ENCODE measurements around the gene COL20A1.

Gene COL20A1

DNA sequence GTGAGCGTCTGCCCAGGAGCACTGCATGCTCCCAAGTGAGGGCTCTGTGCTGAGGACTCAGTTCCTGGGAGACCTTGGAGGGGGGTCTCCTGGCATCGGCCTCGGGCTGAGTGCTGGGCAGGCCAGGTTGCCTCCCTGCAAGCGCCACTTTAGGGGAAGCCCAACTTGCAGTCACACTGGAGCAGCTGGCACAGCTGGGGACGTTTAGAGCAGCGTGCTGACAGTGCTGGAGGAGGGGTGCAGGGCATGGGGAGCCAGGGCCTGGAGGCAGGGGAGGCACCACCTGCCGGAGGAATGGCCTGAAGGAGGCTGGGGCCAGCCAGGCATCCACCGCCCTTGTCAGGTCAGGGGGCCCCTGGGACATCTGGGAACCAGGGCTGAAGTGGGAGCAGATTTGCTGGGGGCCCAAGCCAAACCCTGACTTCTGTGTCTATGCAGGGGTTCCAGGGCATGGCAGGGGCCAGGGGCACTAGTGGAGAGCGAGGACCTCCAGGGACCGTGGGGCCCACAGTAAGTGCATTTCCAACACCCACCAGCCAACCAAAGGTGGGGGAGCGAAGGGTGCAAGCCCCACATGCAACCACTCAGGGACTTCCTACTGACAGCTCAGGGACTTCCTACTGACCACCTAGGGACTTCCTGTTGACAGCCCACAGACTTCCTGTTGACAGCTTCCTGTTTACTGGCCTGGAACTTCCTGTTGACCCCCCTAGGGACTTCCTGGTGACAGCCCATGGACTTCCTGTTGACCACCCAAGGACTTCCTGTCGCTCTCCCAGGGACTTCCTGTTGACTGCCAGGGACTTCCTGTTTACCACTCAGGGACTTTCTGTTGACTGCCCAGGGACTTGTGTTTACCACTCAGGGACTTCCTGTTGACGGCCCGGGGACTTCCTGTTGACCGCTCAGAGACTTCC is 33.6 kb downstream of the COL20A1 start:
- TF ChIP-seq FOXP2 (optimal IDR thresholded peaks at IDR 0.05; ENCODE audit: borderline replicate concordance, extremely low read depth, extremely low read length, insufficient read depth) (peak; percentile 100), SIN3A (IDR thresholded peaks at IDR 0.05; ENCODE audit: borderline replicate concordance, insufficient read depth, low read length) (no peak), TAF1 (IDR thresholded peaks at IDR 0.05; ENCODE audit: borderline replicate concordance, insufficient read depth, low read length) (no peak)
- TF ChIP-seq, protein P1, sequence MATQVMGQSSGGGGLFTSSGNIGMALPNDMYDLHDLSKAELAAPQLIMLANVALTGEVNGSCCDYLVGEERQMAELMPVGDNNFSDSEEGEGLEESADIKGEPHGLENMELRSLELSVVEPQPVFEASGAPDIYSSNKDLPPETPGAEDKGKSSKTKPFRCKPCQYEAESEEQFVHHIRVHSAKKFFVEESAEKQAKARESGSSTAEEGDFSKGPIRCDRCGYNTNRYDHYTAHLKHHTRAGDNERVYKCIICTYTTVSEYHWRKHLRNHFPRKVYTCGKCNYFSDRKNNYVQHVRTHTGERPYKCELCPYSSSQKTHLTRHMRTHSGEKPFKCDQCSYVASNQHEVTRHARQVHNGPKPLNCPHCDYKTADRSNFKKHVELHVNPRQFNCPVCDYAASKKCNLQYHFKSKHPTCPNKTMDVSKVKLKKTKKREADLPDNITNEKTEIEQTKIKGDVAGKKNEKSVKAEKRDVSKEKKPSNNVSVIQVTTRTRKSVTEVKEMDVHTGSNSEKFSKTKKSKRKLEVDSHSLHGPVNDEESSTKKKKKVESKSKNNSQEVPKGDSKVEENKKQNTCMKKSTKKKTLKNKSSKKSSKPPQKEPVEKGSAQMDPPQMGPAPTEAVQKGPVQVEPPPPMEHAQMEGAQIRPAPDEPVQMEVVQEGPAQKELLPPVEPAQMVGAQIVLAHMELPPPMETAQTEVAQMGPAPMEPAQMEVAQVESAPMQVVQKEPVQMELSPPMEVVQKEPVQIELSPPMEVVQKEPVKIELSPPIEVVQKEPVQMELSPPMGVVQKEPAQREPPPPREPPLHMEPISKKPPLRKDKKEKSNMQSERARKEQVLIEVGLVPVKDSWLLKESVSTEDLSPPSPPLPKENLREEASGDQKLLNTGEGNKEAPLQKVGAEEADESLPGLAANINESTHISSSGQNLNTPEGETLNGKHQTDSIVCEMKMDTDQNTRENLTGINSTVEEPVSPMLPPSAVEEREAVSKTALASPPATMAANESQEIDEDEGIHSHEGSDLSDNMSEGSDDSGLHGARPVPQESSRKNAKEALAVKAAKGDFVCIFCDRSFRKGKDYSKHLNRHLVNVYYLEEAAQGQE (IDR thresholded peaks at IDR 0.05; ENCODE audit: insufficient read depth in 1 of 2, low read depth in 2 of 2, low read length in 2 of 2): no peak

DNA sequence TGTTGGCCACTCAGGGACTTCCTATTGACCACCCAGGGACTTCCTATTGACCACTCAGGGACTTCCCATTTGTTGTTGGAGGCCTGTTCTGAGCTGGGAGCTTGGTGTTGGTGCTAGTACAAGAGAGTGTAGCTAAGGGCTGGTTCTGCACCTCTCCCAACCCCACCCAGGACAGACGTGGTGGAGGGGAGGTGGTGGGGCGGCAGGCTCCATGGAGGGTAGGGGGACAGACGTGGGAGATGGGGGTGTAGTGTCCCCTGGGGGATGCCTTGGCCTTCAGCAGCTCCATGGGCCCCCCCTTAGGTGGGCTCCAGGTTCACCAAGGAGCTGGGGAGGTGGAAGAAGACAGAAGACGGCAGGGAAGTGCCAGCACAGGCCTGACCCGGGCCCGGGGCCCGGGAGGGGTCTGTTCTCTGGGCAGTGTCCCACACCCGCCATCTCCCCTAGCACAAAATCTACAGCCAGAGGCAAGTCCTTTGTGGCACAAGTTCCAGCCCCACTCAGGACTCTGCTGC is 34.3 kb downstream of the COL20A1 start:
- TF ChIP-seq FOXP2 (optimal IDR thresholded peaks at IDR 0.05; ENCODE audit: borderline replicate concordance, extremely low read depth, extremely low read length, insufficient read depth): no peak
- no peak for TF ChIP-seq POLR2AphosphoS5 (IDR thresholded peaks at IDR 0.05; ENCODE audit: low read depth, low read length)
- no peak for TF ChIP-seq SIN3A (IDR thresholded peaks at IDR 0.05; ENCODE audit: borderline replicate concordance, insufficient read depth, low read length)
- TF ChIP-seq, protein P1 (IDR thresholded peaks at IDR 0.05; ENCODE audit: insufficient read depth in 1 of 2, low read depth in 2 of 2, low read length in 2 of 2): no peak
- TF ChIP-seq TAF1 (IDR thresholded peaks at IDR 0.05; ENCODE audit: borderline replicate concordance, insufficient read depth, low read length): no peak

DNA sequence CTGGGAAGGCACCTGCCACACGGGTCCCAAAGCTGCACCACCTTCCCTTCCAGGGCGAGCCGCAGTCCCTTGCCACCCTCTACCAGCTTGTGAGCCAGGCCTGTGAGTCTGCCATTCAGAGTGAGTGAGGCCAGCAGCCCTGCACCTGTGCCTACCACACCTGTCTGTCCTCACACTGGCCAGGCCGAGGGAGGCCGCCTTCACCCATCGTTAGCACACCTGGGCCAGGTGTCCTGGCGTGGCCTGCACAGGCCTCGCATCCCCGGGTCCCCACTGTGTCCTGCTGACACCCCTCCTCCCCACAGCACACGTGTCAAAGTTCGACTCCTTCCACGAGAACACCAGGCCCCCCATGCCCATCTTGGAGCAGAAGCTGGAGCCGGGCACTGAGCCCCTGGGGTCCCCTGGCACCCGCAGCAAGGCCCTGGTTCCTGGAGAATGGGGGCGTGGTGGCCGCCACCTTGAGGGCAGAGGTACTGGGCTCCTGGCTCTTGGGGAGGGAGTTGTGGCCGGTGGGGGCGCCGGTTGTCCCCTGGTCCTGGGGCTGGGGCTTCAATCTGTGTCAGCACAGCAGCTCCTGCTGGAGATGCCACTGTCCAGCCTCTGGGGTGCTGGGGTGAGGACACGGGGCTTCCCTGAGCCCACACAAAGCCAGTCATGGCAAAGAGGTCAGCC is 35.2 kb downstream of the COL20A1 start:
- TF ChIP-seq, protein P1 (IDR thresholded peaks at IDR 0.05; ENCODE audit: insufficient read depth in 1 of 2, low read depth in 2 of 2, low read length in 2 of 2): no peak
- TF ChIP-seq SIN3A (IDR thresholded peaks at IDR 0.05; ENCODE audit: borderline replicate concordance, insufficient read depth, low read length) (no peak), TAF1 (IDR thresholded peaks at IDR 0.05; ENCODE audit: borderline replicate concordance, insufficient read depth, low read length) (no peak), FOXP2 (optimal IDR thresholded peaks at IDR 0.05; ENCODE audit: borderline replicate concordance, extremely low read depth, extremely low read length, insufficient read depth) (no peak), POLR2AphosphoS5 (IDR thresholded peaks at IDR 0.05; ENCODE audit: low read depth, low read length) (no peak)

DNA sequence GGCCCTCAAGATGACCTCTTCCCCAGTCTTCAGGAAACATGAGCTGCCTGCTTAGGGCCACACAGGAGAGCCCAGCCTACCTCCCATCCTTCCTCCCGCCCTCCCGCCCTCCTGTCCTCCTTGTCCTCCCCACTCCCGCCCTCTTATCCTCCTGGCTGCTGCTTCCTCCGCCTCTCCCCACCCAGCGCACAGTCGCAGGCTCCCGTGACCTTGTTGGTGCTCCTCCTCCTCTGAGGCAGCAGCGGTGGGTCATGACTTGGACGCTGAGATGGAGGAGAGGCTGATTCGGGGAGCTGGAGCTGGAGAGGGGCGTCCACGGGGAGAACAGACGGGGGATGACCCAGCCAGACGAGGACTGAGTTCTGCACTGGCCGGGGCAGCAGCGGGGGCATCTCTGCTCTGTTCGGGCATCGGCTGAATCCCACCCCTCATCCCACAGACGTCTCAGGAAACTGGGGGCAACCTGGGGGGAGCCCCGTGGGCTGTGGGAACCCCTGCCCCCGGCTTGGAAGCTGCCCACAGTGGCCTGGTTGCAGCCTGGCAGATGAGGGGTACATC is 35.8 kb downstream of the COL20A1 start:
- TF ChIP-seq SIN3A (IDR thresholded peaks at IDR 0.05; ENCODE audit: borderline replicate concordance, insufficient read depth, low read length): no peak

DNA sequence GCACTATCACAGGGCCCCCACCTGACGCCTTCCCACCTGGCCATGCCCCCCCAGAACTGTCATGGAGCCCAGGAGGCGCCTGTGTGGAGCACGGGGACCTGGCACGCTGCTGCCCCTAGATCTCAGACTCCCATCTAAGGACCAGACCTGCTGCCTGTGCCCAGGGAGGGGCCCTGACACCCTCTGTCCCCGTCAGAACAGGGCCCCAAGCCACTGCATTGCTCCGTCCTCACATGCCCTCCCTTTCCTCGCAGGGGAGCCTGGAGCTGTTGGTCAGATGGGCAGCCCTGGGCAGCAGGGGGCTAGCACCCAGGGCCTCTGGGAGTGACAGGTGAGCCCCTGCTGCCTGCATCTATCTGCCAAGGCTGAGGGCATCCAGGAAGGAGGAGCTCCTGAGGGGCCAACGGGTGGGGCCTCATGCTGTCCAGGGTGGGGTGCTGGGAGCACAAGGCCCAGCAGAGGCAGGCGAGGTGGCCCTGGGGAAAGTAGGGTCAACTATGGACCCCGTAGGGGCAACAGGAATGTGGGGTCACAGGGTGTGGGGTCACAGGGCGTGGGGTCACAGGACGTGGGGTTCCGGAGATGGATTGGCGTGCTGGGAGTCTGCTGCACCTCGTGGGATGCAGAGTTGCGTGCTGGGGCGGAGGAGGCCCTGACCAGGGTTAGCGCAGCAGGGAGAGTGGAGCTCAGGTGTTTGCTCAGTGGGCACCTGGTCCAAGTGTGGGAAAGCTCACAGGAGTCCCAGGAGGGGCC is 36.5 kb downstream of the COL20A1 start:
- TF ChIP-seq FOXP2 (optimal IDR thresholded peaks at IDR 0.05; ENCODE audit: borderline replicate concordance, extremely low read depth, extremely low read length, insufficient read depth) (no peak), SIN3A (IDR thresholded peaks at IDR 0.05; ENCODE audit: borderline replicate concordance, insufficient read depth, low read length) (no peak), TAF1 (IDR thresholded peaks at IDR 0.05; ENCODE audit: borderline replicate concordance, insufficient read depth, low read length) (no peak), POLR2AphosphoS5 (IDR thresholded peaks at IDR 0.05; ENCODE audit: low read depth, low read length) (no peak)
- TF ChIP-seq, protein P1 (IDR thresholded peaks at IDR 0.05; ENCODE audit: insufficient read depth in 1 of 2, low read depth in 2 of 2, low read length in 2 of 2): no peak

Data from PFSK-1 (cell line).